CD14-positive monocyte (primary cell): ENCODE data around the gene CCL17. TPM values are rescaled to one million over a fixed set of nuclear protein-coding genes. Genes with fewer than 3 reads are reported as not detected.

Source experiments
- DNase-seq, 3 donors: peaks; one replicate each; pipeline ENCODE4 v3.0.0-alpha.2; 2011 to 2022
- H2AFZ ChIP-seq: 2 replicates; pipeline ENCODE4 v1.6.0; 2012; ENCODE audit warnings: mild to moderate bottlenecking, low read depth, low read length, inconsistent platforms; ENCODE audit not compliant: insufficient read depth, poor library complexity, severe bottlenecking
- H3K27ac ChIP-seq, 2 donors: 1 replicate in 1 of 2; 2 replicates in 1 of 2; pipeline ENCODE4 v1.5.1; 2012 to 2013; ENCODE audit warnings: low read length in 2 of 2, control low read depth in 1 of 2, inconsistent platforms in 1 of 2, low read depth in 1 of 2, mild to moderate bottlenecking in 1 of 2
- H3K27me3 ChIP-seq, 2 donors: one replicate each; pipeline versions ENCODE4 v1.6.0 to v1.6.1; 2011 to 2013; ENCODE audit warnings: low read length in 2 of 2; ENCODE audit not compliant: control insufficient read depth in 2 of 2, insufficient read depth in 2 of 2
- H3K36me3 ChIP-seq, 2 donors: replicated peaks in 1 of 2; 1 replicate in 1 of 2; 2 replicates in 1 of 2; pipeline versions ENCODE4 v1.5.1 to v1.6.1; 2012 to 2013; ENCODE audit warnings: low read length in 2 of 2, control low read depth in 1 of 2, inconsistent platforms in 1 of 2, mild to moderate bottlenecking in 1 of 2; ENCODE audit not compliant: insufficient read depth in 2 of 2, control insufficient read depth in 1 of 2
- H3K4me1 ChIP-seq, 2 donors: 1 replicate in 1 of 2; 2 replicates in 1 of 2; pipeline versions ENCODE4 v1.5.1 to v1.6.1; 2012 to 2013; ENCODE audit warnings: low read length in 2 of 2, control low read depth in 1 of 2, inconsistent platforms in 1 of 2, mild to moderate bottlenecking in 1 of 2, moderate library complexity in 1 of 2; ENCODE audit not compliant: insufficient read depth in 2 of 2, control insufficient read depth in 1 of 2
- H3K4me2 ChIP-seq: replicated peaks from 2 replicates; pipeline ENCODE3; 2012; ENCODE audit warnings: low read length, moderate library complexity, mild to moderate bottlenecking; ENCODE audit not compliant: poor library complexity, severe bottlenecking; ENCODE audit errors: extremely low read depth
- H3K4me3 ChIP-seq, 3 experiments: fragments of 200-600 bp in 1 of 3; sonication (generic) in 1 of 3; replicated peaks in 1 of 3; 1 replicate in 2 of 3; 2 replicates in 1 of 3; pipeline ENCODE4 v1.5.1; 2011 to 2013; ENCODE audit warnings: low read length in 3 of 3, mild to moderate bottlenecking in 3 of 3, control low read depth in 2 of 3, low read depth in 2 of 3, inconsistent platforms in 1 of 3, moderate library complexity in 1 of 3
- H3K79me2 ChIP-seq: 2 replicates; pipeline ENCODE4 v1.6.0; 2012; ENCODE audit warnings: mild to moderate bottlenecking, control low read depth, inconsistent platforms, low read length, moderate library complexity; ENCODE audit not compliant: insufficient read depth
- H3K9ac ChIP-seq: 2 replicates; pipeline ENCODE4 v1.6.0; 2017; ENCODE audit warnings: low read length, mild to moderate bottlenecking; ENCODE audit not compliant: insufficient read depth, poor library complexity, severe bottlenecking
- H3K9me3 ChIP-seq, 2 donors: replicated peaks in 1 of 2; 1 replicate in 1 of 2; 2 replicates in 1 of 2; pipeline versions ENCODE4 v1.5.1 to v1.6.1; 2012 to 2013; ENCODE audit warnings: low read length in 2 of 2, control low read depth in 1 of 2; ENCODE audit not compliant: control insufficient read depth in 1 of 2, insufficient read depth in 1 of 2
- H4K20me1 ChIP-seq: 2 replicates; pipeline ENCODE4 v1.6.0; 2012; ENCODE audit warnings: mild to moderate bottlenecking, low read length, control low read depth, moderate library complexity; ENCODE audit not compliant: insufficient read depth
- H3K27ac Mint-ChIP-seq, 7 donors: one replicate each; pipeline ENCODE4 v1.8.0; 2020; ENCODE audit warnings: mild to moderate bottlenecking in 7 of 7, mixed read lengths in 7 of 7, moderate library complexity in 6 of 7, inconsistent platforms in 2 of 7
- H3K27me3 Mint-ChIP-seq, 3 donors: one replicate each; pipeline ENCODE4 v1.8.0; 2021 to 2022; ENCODE audit warnings: low read depth in 3 of 3, mild to moderate bottlenecking in 3 of 3, mixed read lengths in 3 of 3, moderate library complexity in 3 of 3, inconsistent platforms in 1 of 3
- H3K36me3 Mint-ChIP-seq, 2 donors: one replicate each; pipeline ENCODE4 v1.8.0; 2020; ENCODE audit warnings: mixed read lengths in 2 of 2, inconsistent platforms in 1 of 2, mild to moderate bottlenecking in 1 of 2
- H3K4me1 Mint-ChIP-seq: one replicate; pipeline ENCODE4 v1.8.0; 2020; ENCODE audit warnings: mild to moderate bottlenecking, mixed read lengths
- H3K4me3 Mint-ChIP-seq, 2 donors: one replicate each; pipeline ENCODE4 v1.8.0; 2020; ENCODE audit warnings: mild to moderate bottlenecking in 2 of 2, mixed read lengths in 2 of 2, moderate library complexity in 1 of 2
- H3K9me3 Mint-ChIP-seq, 7 donors: one replicate each; pipeline ENCODE4 v1.8.0; 2020 to 2022; ENCODE audit warnings: mixed read lengths in 7 of 7, mild to moderate bottlenecking in 6 of 7, moderate library complexity in 6 of 7, inconsistent platforms in 2 of 7
- WGBS: methylation state at CpG from one replicate; pipeline ENCODE4 v1.1.5; 2013; ENCODE audit warnings: missing lambda C conversion rate; ENCODE audit not compliant: insufficient coverage; 5-methylcytosine and 5-hydroxymethylcytosine counted together
- intact Hi-C, 2 donors: fragments of 100-400 bp; cut with micrococcal nuclease; formaldehyde crosslinking; loops; one replicate each; pipeline versions ENCODE4 v1.15.0 to v1.15.1; 2023
- polyA plus RNA-seq, 3 donors: library from polyadenylated mRNA; depleted of rRNA in 1 of 3; unstranded in 2 of 3; stranded (reverse) in 1 of 3; fragments of 300-500 nt in 2 of 3; fragments of >200 nt in 1 of 3; fragmentation: Illumina TruSeq in 2 of 3; gene quantifications; 1 replicate in 2 of 3; 2 replicates in 1 of 3; pipeline ENCODE4 v1.2.3, GENCODE V29; 2012 to 2021
- TF ChIP-seq, protein P1 (sequence below): fragments of 200-600 bp; IDR thresholded peaks from one replicate; pipeline ENCODE4 v1.8.0; 2022; ENCODE audit warnings: antibody characterized with exemption, mild to moderate bottlenecking

Gene CCL17
- polyA plus RNA-seq, 3 donors, result not detected

DNA sequence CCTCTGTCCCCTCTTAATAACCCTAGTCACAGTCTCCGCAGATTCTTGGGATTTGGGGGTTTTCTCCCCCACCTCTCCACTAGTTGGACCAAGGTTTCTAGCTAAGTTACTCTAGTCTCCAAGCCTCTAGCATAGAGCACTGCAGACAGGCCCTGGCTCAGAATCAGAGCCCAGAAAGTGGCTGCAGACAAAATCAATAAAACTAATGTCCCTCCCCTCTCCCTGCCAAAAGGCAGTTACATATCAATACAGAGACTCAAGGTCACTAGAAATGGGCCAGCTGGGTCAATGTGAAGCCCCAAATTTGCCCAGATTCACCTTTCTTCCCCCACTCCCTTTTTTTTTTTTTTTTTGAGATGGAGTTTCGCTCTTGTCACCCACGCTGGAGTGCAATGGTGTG lies 40.4 kb upstream of the CCL17 start:
- Histone ChIP-seq H3K4me2 (no peak overlapping the region), H3K79me2 (no peaks in the 10 kb centered on the region), H3K4me3 (no peak overlapping the region), H3K9me3 (no peaks in the 10 kb centered on the region), H3K4me1 (peaks cover 10 to 18% of the 10 kb centered on the region in 2 donors), H2AFZ (no peak overlapping the region), H3K9ac (no peak overlapping the region), H3K27ac (no peak overlapping the region), H3K27me3 (no peaks in the 10 kb centered on the region), H3K36me3 (no peaks in the 10 kb centered on the region), H4K20me1 (no peaks in the 10 kb centered on the region)
- intact Hi-C loops, result no loop called here
- Mint-ChIP-seq H3K27me3 (peaks cover 11 to 35% (median 12%) of the 10 kb centered on the region in 3 donors), H3K27ac (peak overlapping the region in 3 of 7 donors; percentile 13 to 72 (median 64)), H3K36me3 (no peaks in the 10 kb centered on the region), H3K4me1 (peaks cover 10% of the 10 kb centered on the region), H3K9me3 (no peaks in the 10 kb centered on the region), H3K4me3 (no peak overlapping the region)
- WGBS, result no CpG with 5 or more reads among the region's 3 CpGs
- TF ChIP-seq, protein P1, sequence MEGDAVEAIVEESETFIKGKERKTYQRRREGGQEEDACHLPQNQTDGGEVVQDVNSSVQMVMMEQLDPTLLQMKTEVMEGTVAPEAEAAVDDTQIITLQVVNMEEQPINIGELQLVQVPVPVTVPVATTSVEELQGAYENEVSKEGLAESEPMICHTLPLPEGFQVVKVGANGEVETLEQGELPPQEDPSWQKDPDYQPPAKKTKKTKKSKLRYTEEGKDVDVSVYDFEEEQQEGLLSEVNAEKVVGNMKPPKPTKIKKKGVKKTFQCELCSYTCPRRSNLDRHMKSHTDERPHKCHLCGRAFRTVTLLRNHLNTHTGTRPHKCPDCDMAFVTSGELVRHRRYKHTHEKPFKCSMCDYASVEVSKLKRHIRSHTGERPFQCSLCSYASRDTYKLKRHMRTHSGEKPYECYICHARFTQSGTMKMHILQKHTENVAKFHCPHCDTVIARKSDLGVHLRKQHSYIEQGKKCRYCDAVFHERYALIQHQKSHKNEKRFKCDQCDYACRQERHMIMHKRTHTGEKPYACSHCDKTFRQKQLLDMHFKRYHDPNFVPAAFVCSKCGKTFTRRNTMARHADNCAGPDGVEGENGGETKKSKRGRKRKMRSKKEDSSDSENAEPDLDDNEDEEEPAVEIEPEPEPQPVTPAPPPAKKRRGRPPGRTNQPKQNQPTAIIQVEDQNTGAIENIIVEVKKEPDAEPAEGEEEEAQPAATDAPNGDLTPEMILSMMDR, result no peak
- DNase-seq, result no peak

GRCh38 chr16:57366544-57367040 lies 38.0 kb upstream of the CCL17 start:
- Histone ChIP-seq H3K4me2 (no peak overlapping the region), H4K20me1 (no peaks in the 10 kb centered on the region), H3K27me3 (no peaks in the 10 kb centered on the region), H3K4me1 (peaks cover 10 to 18% of the 10 kb centered on the region in 2 donors), H3K9ac (peak overlapping the region; percentile 15), H3K27ac (no peak overlapping the region), H3K9me3 (no peaks in the 10 kb centered on the region), H3K4me3 (no peak overlapping the region), H3K36me3 (no peaks in the 10 kb centered on the region), H2AFZ (peak overlapping the region; percentile 53), H3K79me2 (no peaks in the 10 kb centered on the region)
- Mint-ChIP-seq H3K27ac (peak overlapping the region in 1 of 7 donors; percentile 6), H3K27me3 (peaks cover 11 to 42% (median 16%) of the 10 kb centered on the region in 3 donors), H3K4me1 (peaks cover 10% of the 10 kb centered on the region), H3K4me3 (no peak overlapping the region), H3K9me3 (no peaks in the 10 kb centered on the region), H3K36me3 (no peaks in the 10 kb centered on the region)
- intact Hi-C loops, result no loop called here
- TF ChIP-seq, protein P1, result no peak
- WGBS, result 14% methylated on average over 1 of the region's 6 CpGs
- DNase-seq, result no peak
